T-cell (primary cell): ENCODE measurements around the gene UBE3A. TPM values are rescaled to one million over a fixed set of nuclear protein-coding genes. Genes with fewer than 3 reads are reported as not detected.

ENCODE experiments used
- ATAC-seq, 4 experiments: fragments of 200-7000 bp in 3 of 4; fragments of 150-1000 bp in 1 of 4; cut with Tn5 transposase; replicated peaks in 1 of 4; 1 replicate in 3 of 4; 2 replicates in 1 of 4; pipeline ENCODE4 v1.10.0; 2021; ENCODE audit warnings: moderate library complexity in 3 of 4, mild to moderate bottlenecking in 2 of 4, moderate number of reproducible peaks in 1 of 4
- CTCF ChIA-PET, 2 donors: fragments of 300-600 bp; sonication (Branson Sonifier 250); formaldehyde crosslinking; loops; one replicate each; lab custom pipeline; 2022; ENCODE audit warnings: antibody characterized with exemption in 2 of 2; lab: Charles Lee
- POLR2A ChIA-PET, 2 donors: fragments of 300-600 bp; sonication (Branson Sonifier 250); formaldehyde crosslinking; loops; one replicate each; lab custom pipeline; 2022; ENCODE audit warnings: antibody characterized with exemption in 2 of 2; lab: Charles Lee
- DNase-seq, 35 experiments: peaks; one replicate each; pipeline versions ENCODE4 v3.0.0 to v3.0.0-alpha.2; 2013 to 2023
- H3K27ac ChIP-seq: one replicate; pipeline ENCODE4 v1.5.1; 2013; ENCODE audit warnings: low read length
- H3K27me3 ChIP-seq, 2 experiments: replicated peaks in 1 of 2; 1 replicate in 1 of 2; 2 replicates in 1 of 2; pipeline versions ENCODE4 v1.6.1 to v1.7.0; 2013; ENCODE audit warnings: low read length in 1 of 2, mixed read lengths in 1 of 2; ENCODE audit not compliant: control insufficient read depth in 2 of 2, insufficient read depth in 2 of 2; ENCODE audit errors: extremely low read depth in 1 of 2
- H3K36me3 ChIP-seq, 2 donors: 1 replicate in 1 of 2; 2 replicates in 1 of 2; pipeline versions ENCODE4 v1.6.1 to v1.7.0; 2013; ENCODE audit warnings: low read length in 1 of 2; ENCODE audit not compliant: control insufficient read depth in 2 of 2, insufficient read depth in 1 of 2; ENCODE audit errors: extremely low read depth in 1 of 2
- H3K4me1 ChIP-seq, 2 experiments: 1 replicate in 1 of 2; 2 replicates in 1 of 2; pipeline versions ENCODE4 v1.6.1 to v1.7.0; 2013; ENCODE audit warnings: low read length in 2 of 2, mixed read lengths in 1 of 2; ENCODE audit not compliant: insufficient read depth in 2 of 2, control insufficient read depth in 1 of 2; ENCODE audit errors: extremely low read depth in 1 of 2
- H3K4me3 ChIP-seq, 2 donors: 1 replicate in 1 of 2; 2 replicates in 1 of 2; pipeline versions ENCODE4 v1.5.1 to v1.7.0; 2013; ENCODE audit warnings: mild to moderate bottlenecking in 2 of 2, low read length in 1 of 2, moderate library complexity in 1 of 2; ENCODE audit not compliant: control insufficient read depth in 1 of 2; ENCODE audit errors: extremely low read depth in 1 of 2
- H3K9me3 ChIP-seq: 2 replicates; pipeline ENCODE4 v1.7.0; 2013
- H3K27ac Mint-ChIP-seq, 2 donors: one replicate each; pipeline ENCODE4 v1.8.0; 2020 to 2021; ENCODE audit warnings: mild to moderate bottlenecking in 2 of 2, mixed read lengths in 2 of 2
- H3K27me3 Mint-ChIP-seq, 2 donors: one replicate each; pipeline ENCODE4 v1.8.0; 2021 to 2022; ENCODE audit warnings: mixed read lengths in 2 of 2
- H3K36me3 Mint-ChIP-seq: one replicate; pipeline ENCODE4 v1.8.0; 2021; ENCODE audit warnings: mixed read lengths
- H3K4me1 Mint-ChIP-seq, 3 donors: one replicate each; pipeline ENCODE4 v1.8.0; 2020 to 2022; ENCODE audit warnings: mixed read lengths in 3 of 3, mild to moderate bottlenecking in 1 of 3
- H3K4me3 Mint-ChIP-seq, 3 donors: one replicate each; pipeline ENCODE4 v1.8.0; 2020 to 2022; ENCODE audit warnings: mild to moderate bottlenecking in 3 of 3, mixed read lengths in 3 of 3, moderate library complexity in 3 of 3
- H3K9me3 Mint-ChIP-seq, 3 donors: one replicate each; pipeline ENCODE4 v1.8.0; 2020 to 2022; ENCODE audit warnings: mixed read lengths in 3 of 3
- WGBS: methylation state at CpG from one replicate; pipeline ENCODE4 v1.1.5; 2013; ENCODE audit warnings: missing lambda C conversion rate; ENCODE audit not compliant: insufficient coverage; 5-methylcytosine and 5-hydroxymethylcytosine counted together
- total RNA-seq, 35 experiments: library from RNA in 6 of 35; stranded (reverse) in 6 of 35; fragments of 120-200 nt in 1 of 35; gene quantifications; one replicate each; pipeline versions ENCODE4 v1.2.1 to v1.2.4 and lab custom pipeline; 2013 to 2026

Gene UBE3A
- total RNA-seq, 5 donors from 2014 or later (not counting 1 experiment from before 2014, with no cell fraction given) = 115 to 119 (median 118) TPM

GRCh38 chr15:25446076-25446475, 7.3 kb upstream of the UBE3A start:
- Mint-ChIP-seq H3K27ac (no peak overlapping the region), H3K4me3 (no peak overlapping the region), H3K4me1 (no peaks in the 10 kb centered on the region), H3K9me3 (peaks cover 4 to 9% (median 9%) of the 10 kb centered on the region in 3 donors), H3K27me3 (peaks cover 18 to 21% of the 10 kb centered on the region in 2 donors), H3K36me3 (no peaks in the 10 kb centered on the region)
- H3K27ac ChIP-seq = no peak overlapping the region
- no CpG with 5 or more reads among the region's 3 CpGs for WGBS
- POLR2A ChIA-PET = no interaction called here
- H3K36me3 ChIP-seq = no peaks in the 10 kb centered on the region
- no peaks in the 10 kb centered on the region for H3K9me3 ChIP-seq
- peaks cover 0 to 3% of the 10 kb centered on the region in 2 experiments for H3K27me3 ChIP-seq
- no peak overlapping the region for H3K4me3 ChIP-seq
- DNase-seq = no peak
- CTCF ChIA-PET = interaction anchor here in 1 of 2 donors (0.7 kb wide), 1 partner anchor 30 kb away, joined by 3 read pairs; no protein-coding TSS in a partner anchor
- no peak for ATAC-seq
- no peaks in the 10 kb centered on the region for H3K4me1 ChIP-seq

DNA sequence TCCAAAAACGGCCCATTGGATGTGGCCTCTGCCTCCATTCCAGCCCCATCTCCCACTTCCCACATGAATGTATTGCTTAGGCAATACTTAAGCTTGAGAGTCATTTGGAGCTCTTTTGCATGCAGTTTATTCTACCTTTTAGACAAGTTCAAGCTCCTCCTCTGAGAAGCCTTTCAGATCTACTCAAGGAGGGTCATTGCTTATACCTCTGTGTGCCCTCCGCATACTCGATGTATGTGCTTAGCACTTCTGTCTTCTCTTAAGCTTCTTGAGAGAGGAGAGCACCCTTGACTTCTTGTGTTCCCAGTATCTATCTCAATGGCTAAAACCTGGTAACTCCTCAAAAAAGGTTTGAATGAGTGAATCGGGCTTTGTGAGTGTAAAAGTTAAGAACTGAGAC, 6.6 kb upstream of the UBE3A start:
- H3K36me3 ChIP-seq = no peaks in the 10 kb centered on the region

GRCh38 chr15:25441111-25441510, 2.3 kb upstream of the UBE3A start:
- H3K9me3 Mint-ChIP-seq = peaks cover 0 to 4% (median 0%) of the 10 kb centered on the region in 3 donors
- H3K4me3 Mint-ChIP-seq = no peak overlapping the region
- no peak overlapping the region for H3K27ac Mint-ChIP-seq
- Histone ChIP-seq H3K4me1 (peaks cover 12 to 14% of the 10 kb centered on the region in 2 experiments), H3K36me3 (no peaks in the 10 kb centered on the region), H3K27me3 (no peaks in the 10 kb centered on the region), H3K4me3 (no peak overlapping the region), H3K9me3 (no peaks in the 10 kb centered on the region), H3K27ac (no peak overlapping the region)
- H3K36me3 Mint-ChIP-seq = peaks cover 4% of the 10 kb centered on the region
- CTCF ChIA-PET = no interaction called here
- H3K4me1 Mint-ChIP-seq = peaks cover 17 to 24% (median 19%) of the 10 kb centered on the region in 3 donors
- peaks cover 6 to 10% of the 10 kb centered on the region in 2 donors for H3K27me3 Mint-ChIP-seq
- no peak for DNase-seq
- ATAC-seq = no peak
- POLR2A ChIA-PET = no interaction called here

More for the DNA sequence above, 6.6 kb upstream of the UBE3A start:
- H3K4me3 Mint-ChIP-seq = no peak overlapping the region
- ATAC-seq (no peak), DNase-seq (no peak)
- H3K4me1 ChIP-seq = no peaks in the 10 kb centered on the region
- no CpG with 5 or more reads among the region's 4 CpGs for WGBS
- H3K27me3 Mint-ChIP-seq = peaks cover 18 to 21% of the 10 kb centered on the region in 2 donors
- no peaks in the 10 kb centered on the region for H3K36me3 Mint-ChIP-seq
- H3K27ac ChIP-seq = no peak overlapping the region
- H3K4me1 Mint-ChIP-seq = no peaks in the 10 kb centered on the region
- peaks cover 0 to 3% of the 10 kb centered on the region in 2 experiments for H3K27me3 ChIP-seq
- H3K4me3 ChIP-seq = no peak overlapping the region
- no peaks in the 10 kb centered on the region for H3K9me3 ChIP-seq
- peaks cover 4 to 5% (median 4%) of the 10 kb centered on the region in 3 donors for H3K9me3 Mint-ChIP-seq
- ChIA-PET CTCF (no interaction called here), POLR2A (interaction anchor here in 1 of 2 donors (1.0 kb wide), 1 partner anchor 14 kb away, joined by 3 read pairs; no protein-coding TSS in a partner anchor)
- no peak overlapping the region for H3K27ac Mint-ChIP-seq

DNA sequence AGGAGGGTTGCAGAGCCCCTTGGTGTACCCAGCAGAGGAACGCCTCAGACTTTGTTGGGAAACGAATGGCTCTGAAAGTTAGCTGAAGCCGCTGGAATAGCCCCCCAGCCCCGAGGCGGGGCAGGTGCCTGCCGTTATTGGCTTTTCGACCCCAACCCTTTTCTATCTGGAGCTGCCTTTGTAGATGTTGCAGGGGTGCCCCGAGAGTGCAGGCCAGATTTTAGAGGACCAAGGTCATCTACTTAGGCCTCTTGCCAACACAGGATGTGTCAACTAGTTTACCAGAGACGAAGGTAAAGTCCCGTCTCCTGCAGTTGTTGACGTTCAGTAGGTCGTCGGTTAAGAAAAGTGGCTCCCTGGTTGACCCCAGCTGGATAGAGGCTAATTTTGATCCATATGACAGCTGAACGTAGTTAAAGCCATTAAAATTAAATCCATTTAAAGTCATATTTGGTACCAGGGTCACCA, 579 bp upstream of the UBE3A start:
- Mint-ChIP-seq H3K4me1 (peaks cover 34 to 41% (median 34%) of the 10 kb centered on the region in 3 donors), H3K27ac (peak overlapping the region; percentile 76 to 79), H3K36me3 (peaks cover 7% of the 10 kb centered on the region), H3K27me3 (peaks cover under 1 to 2% of the 10 kb centered on the region in 2 donors), H3K4me3 (peak overlapping the region; percentile 81 to 85 (median 84)), H3K9me3 (peaks cover 0 to 1% (median 0%) of the 10 kb centered on the region in 3 donors)
- ChIA-PET CTCF (interaction anchor here in 1 of 2 donors (0.6 to 0.7 kb wide), 2 partner anchors 64 to 818 kb away, joined by 3 to 7 read pairs; no protein-coding TSS in a partner anchor), POLR2A (interaction anchor here in 1 of 2 donors (0.6 kb wide), 1 partner anchor 343 kb away, joined by 3 read pairs; no protein-coding TSS in a partner anchor)
- Histone ChIP-seq H3K4me3 (peak overlapping the region; percentile 65 to 84), H3K27me3 (no peaks in the 10 kb centered on the region), H3K27ac (peak overlapping the region; percentile 85), H3K4me1 (peaks cover 12 to 24% of the 10 kb centered on the region in 2 experiments), H3K9me3 (no peaks in the 10 kb centered on the region), H3K36me3 (no peaks in the 10 kb centered on the region)
- WGBS = 18% methylated on average over 7 of the region's 14 CpGs
- ATAC-seq (no peak), DNase-seq (peak in 1 of 35 experiments; percentile 1)

GRCh38 chr15:25437777-25438600, 835 bp downstream of the UBE3A start:
- no peaks in the 10 kb centered on the region for H3K9me3 ChIP-seq
- H3K27me3 ChIP-seq = no peaks in the 10 kb centered on the region
- H3K4me3 ChIP-seq = peak overlapping the region; percentile 65 to 84
- WGBS = under 1% methylated on average over 66 of the region's 67 CpGs
- Mint-ChIP-seq H3K4me3 (peak overlapping the region; percentile 85 to 92 (median 88)), H3K9me3 (no peaks in the 10 kb centered on the region), H3K36me3 (peaks cover 7% of the 10 kb centered on the region), H3K27me3 (no peaks in the 10 kb centered on the region), H3K4me1 (peaks cover 43 to 51% (median 44%) of the 10 kb centered on the region in 3 donors), H3K27ac (peak overlapping the region; percentile 84 to 89)
- DNase-seq (peak; percentile 2 to 56 (median 30)), ATAC-seq (peak; percentile 12 to 24 (median 19))
- peaks cover 15 to 29% of the 10 kb centered on the region in 2 experiments for H3K4me1 ChIP-seq
- ChIA-PET POLR2A (interaction anchor here in 1 of 2 donors (1.3 kb wide), 1 partner anchor 13 kb away, joined by 4 read pairs; no protein-coding TSS in a partner anchor), CTCF (no interaction called here)
- H3K36me3 ChIP-seq = no peaks in the 10 kb centered on the region
- H3K27ac ChIP-seq = peak overlapping the region; percentile 72

DNA sequence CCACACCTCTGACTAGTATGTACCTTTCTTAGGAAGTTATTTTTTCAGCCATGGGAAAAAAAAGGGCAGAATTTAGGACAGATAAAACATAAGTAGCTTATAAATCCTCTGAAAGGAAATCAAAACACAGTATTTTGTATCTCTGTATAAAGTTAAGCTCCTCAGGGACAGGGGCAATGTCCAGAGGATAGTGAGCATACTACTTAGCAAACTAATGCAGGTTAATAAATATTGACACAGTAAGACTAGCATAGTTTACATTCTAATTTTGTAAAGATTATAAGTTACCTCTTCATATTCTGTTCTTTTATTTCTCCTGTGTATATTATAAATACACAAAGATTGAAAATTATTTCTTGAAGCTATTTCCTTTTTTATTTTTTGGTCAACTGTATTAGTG, 2.1 kb downstream of the UBE3A start:
- ATAC-seq (no peak), DNase-seq (no peak)
- H3K27ac Mint-ChIP-seq = no peak overlapping the region
- H3K36me3 ChIP-seq = no peaks in the 10 kb centered on the region
- H3K27me3 ChIP-seq = no peaks in the 10 kb centered on the region
- ChIA-PET CTCF (no interaction called here), POLR2A (interaction anchor here (0.5 to 1.3 kb wide), 3 partner anchors 9 to 12 kb away, joined by 4 to 14 read pairs (median 4); no protein-coding TSS in a partner anchor)
- no peak overlapping the region for H3K4me3 ChIP-seq
- peak overlapping the region; percentile 85 to 92 (median 88) for H3K4me3 Mint-ChIP-seq
- H3K9me3 Mint-ChIP-seq = no peaks in the 10 kb centered on the region
- peaks cover 7% of the 10 kb centered on the region for H3K36me3 Mint-ChIP-seq
- H3K27me3 Mint-ChIP-seq = no peaks in the 10 kb centered on the region
- peaks cover 55 to 64% (median 57%) of the 10 kb centered on the region in 3 donors for H3K4me1 Mint-ChIP-seq
- H3K4me1 ChIP-seq = peaks cover 15 to 33% of the 10 kb centered on the region in 2 experiments
- H3K27ac ChIP-seq = no peak overlapping the region
- H3K9me3 ChIP-seq = no peaks in the 10 kb centered on the region
